Mononuclear cell (primary cell): Measurements from ENCODE around the gene TRAPPC11. TPM values are rescaled to one million over a fixed set of nuclear protein-coding genes. Genes with fewer than 3 reads are reported as not detected.
"Not testable (repeated sequence)": the region's sequence is repeated elsewhere in the genome, so short reads cannot be mapped to it uniquely, and the experiment has no call there.

Experiments used
- H3K27me3 ChIP-seq: 2 replicates; pipeline ENCODE4 v1.6.0; 2011; ENCODE audit warnings: low read length, control low read depth; ENCODE audit not compliant: insufficient read depth
- H3K4me1 ChIP-seq: 2 replicates; pipeline ENCODE4 v1.5.1; 2011; ENCODE audit warnings: mild to moderate bottlenecking, low read length, control low read depth; ENCODE audit not compliant: insufficient read depth
- H3K4me3 ChIP-seq: 2 replicates; pipeline ENCODE4 v1.5.1; 2011; ENCODE audit warnings: mild to moderate bottlenecking, low read length, moderate library complexity
- H3K9me3 ChIP-seq: 2 replicates; pipeline ENCODE4 v1.5.1; 2011; ENCODE audit warnings: low read depth, mild to moderate bottlenecking, control low read depth, low read length
- total RNA-seq: library from RNA; depleted of rRNA; stranded (reverse); fragments of >200 nt; gene quantifications from one replicate; pipeline ENCODE4 v1.2.3, GENCODE V29; 2012

The TRAPPC11 gene
- total RNA-seq = 21.4 TPM

DNA sequence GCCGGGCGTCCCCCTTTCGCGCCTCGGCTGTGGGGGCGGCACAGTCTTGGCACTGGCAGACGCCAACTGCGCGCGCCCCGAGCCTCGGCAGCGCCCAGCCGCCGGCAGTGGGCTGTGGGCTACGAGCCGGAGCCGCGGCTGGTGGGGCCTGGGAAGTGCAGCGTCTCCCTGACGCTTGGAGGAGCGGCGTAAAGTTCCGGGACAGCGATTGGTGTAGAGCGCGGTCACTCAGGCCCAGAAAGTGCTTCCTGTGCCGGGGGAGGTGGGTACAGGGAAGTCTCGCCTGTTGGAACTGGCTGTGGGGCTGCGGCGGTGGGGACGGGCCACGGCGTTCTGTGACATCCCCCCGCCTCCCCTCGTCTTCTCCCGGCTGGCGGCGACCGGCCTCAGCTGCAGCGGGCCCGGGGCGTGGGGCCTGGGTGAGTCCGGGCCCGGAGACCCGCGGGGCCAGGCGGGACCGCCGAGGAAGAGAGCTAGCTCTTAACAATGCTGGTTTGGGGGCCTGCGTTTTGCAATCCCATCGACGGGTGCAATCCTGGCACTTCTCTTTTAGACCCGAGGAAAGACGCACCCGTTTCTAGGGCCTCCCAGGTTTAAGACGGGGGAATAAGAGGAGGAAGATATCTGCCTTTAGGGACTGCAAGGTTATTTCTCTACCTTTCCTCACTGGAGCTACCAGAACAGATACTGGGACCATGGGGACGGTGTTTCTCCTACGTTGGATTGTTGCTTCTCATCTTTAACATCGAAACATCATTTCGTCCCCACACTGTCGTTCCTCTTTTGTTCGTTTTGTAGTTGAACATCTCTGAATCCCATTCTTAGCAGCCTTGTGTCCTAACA lies at the start of gene TRAPPC11, which contains the start of gene RWDD4:
Gene TRAPPC11 (plus strand): TSS at position 265 of the 843 bp plus-strand sequence. CDS start 4,575 bp downstream, outside the sequence.
Gene RWDD4 (minus strand): TSS at position 157 of the 843 bp plus-strand sequence. CDS start 233 bp downstream, outside the sequence.
- Histone ChIP-seq H3K27me3 (no peaks in the 10 kb centered on the region), H3K9me3 (no peaks in the 10 kb centered on the region), H3K4me1 (peaks cover 31% of the 10 kb centered on the region), H3K4me3 (peak within 1 kb of the TSS; percentile 83)

DNA sequence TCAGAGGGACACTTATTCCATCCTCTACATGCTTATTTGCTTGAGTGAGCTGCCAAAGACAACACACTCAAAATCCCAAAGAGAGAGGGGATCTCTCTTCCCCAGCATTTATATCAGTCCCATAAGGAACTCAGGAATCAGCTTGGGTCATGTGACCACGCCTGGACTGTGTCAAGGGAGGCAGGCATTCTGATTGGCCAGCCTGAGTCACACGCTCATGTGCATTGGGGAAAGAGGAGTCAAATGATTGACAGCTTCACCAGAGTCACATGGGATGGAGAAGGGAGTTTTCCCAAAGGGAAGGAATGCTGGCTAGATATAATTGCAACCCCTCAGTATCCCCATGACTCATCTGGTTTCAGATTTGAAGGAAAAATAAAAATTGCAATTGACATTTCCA lies 49.1 kb upstream of the TRAPPC11 start:
- no peak overlapping the region for H3K4me3 ChIP-seq
- no peaks in the 10 kb centered on the region for H3K4me1 ChIP-seq
- H3K27me3 ChIP-seq = no peaks in the 10 kb centered on the region
- H3K9me3 ChIP-seq = no peaks in the 10 kb centered on the region

GRCh38 chr4:183610613-183611012 lies 48.5 kb upstream of the TRAPPC11 start:
- no peaks in the 10 kb centered on the region for H3K27me3 ChIP-seq
- no peaks in the 10 kb centered on the region for H3K4me1 ChIP-seq
- H3K9me3 ChIP-seq = no peaks in the 10 kb centered on the region
- no peak overlapping the region for H3K4me3 ChIP-seq

DNA sequence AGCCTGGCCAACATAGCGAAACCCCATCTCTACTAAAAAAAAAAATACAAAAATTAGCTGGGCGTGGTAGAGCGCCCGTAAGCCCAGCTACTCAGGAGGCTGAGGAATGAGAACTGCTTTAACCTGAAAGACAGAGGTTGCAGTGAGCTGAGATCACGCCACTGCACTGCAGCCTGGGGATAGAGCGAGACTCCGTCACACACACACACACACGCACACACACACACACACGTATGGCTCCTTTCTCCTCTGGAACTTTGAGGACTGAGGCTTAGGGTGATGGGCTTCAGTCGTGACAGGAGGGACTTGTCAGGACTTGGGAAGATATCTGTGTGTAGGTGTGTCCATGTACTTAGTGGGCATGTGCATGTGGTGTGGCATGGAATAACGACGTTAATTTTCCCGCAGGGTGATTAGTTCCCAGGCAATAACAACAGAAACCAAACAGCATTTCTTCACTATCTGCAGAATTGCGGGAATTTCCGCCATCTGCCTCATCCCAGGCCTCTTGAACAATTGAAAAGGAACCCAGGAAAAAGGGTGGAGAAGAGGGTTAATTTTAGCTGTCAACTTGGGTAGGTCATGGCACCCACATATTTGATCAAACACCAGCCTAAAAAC lies 47.8 kb upstream of the TRAPPC11 start:
- H3K4me1 ChIP-seq = no peaks in the 10 kb centered on the region
- no peaks in the 10 kb centered on the region for H3K9me3 ChIP-seq
- H3K27me3 ChIP-seq = no peaks in the 10 kb centered on the region
- H3K4me3 ChIP-seq = no peak overlapping the region

- no peak overlapping the region for H3K4me3 ChIP-seq
- H3K9me3 ChIP-seq = no peaks in the 10 kb centered on the region
- no peaks in the 10 kb centered on the region for H3K4me1 ChIP-seq
These were observed 46.5 kb upstream of the TRAPPC11 start for GRCh38 chr4:183612329-183613250.

DNA sequence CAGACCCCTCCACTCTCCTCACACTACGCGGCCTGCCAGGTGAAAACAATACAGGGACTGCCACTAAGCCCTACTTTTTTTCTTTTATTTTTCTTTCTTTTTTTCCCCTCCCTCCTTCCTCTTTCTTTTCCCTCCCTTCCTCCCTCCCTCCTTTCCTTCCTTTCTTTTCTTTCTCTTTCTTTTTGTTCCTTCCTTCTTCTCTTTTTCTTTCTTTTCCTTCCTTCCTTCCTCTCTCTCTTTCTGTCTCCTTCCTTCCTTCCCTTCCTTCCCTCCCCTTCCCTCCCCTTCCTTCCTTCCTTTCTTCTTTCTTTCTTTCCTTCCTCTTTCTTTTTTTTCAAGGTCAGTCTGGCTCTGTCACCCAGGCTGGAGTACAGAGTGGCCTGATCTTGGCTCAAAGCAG lies 42.0 kb upstream of the TRAPPC11 start:
- Histone ChIP-seq H3K9me3 (no peaks in the 10 kb centered on the region), H3K27me3 (no peaks in the 10 kb centered on the region), H3K4me3 (no peak overlapping the region), H3K4me1 (peaks cover 9% of the 10 kb centered on the region)

More at GRCh38 chr4:183612329-183613250, 46.5 kb upstream of the TRAPPC11 start:
- H3K27me3 ChIP-seq = no peaks in the 10 kb centered on the region

GRCh38 chr4:183618681-183619080 lies 40.4 kb upstream of the TRAPPC11 start:
- Histone ChIP-seq H3K4me1 (peaks cover 14% of the 10 kb centered on the region), H3K27me3 (no peaks in the 10 kb centered on the region), H3K9me3 (no peaks in the 10 kb centered on the region), H3K4me3 (no peak overlapping the region)

DNA sequence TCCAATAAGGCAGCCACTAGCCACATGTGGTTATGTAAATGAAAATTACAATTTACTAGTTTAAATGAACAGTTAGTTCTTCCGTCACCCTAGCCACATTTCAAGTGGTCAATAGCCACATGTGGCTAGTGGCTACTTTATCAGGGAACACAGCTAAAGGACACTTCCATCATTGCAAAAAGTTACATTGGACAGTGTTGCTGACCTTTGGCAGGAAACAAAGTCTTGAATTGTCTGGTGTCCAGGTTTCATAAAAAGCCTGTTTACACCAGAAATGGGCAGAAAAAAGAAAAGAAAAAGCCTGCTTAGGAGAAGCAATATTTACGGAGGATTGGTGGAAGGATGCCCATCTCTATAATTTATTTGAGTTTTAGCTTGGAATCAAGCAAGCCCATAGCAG lies 38.7 kb upstream of the TRAPPC11 start:
- H3K9me3 ChIP-seq = no peaks in the 10 kb centered on the region
- H3K4me1 ChIP-seq = peaks cover 14% of the 10 kb centered on the region
- no peaks in the 10 kb centered on the region for H3K27me3 ChIP-seq
- no peak overlapping the region for H3K4me3 ChIP-seq

DNA sequence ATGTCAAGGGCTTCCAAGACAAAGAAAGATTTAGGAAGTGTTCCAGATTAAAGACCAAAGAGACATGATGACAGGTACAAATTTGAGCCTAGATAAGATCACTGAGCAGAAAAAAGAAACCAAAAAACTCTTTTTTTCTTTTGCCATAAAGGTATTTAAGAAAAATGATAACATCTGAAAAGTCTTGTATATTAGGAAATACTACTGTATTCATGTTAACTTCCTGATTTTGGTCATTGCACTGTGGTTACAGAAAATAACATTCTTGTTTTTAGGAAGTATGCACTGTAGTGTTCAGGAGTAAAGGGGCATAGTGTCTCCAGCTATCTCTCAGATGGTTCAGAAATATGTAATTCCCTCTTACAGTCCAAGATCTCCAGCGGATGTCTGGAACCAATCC lies 37.2 kb upstream of the TRAPPC11 start:
- no peak overlapping the region for H3K4me3 ChIP-seq
- H3K9me3 ChIP-seq = no peaks in the 10 kb centered on the region

DNA sequence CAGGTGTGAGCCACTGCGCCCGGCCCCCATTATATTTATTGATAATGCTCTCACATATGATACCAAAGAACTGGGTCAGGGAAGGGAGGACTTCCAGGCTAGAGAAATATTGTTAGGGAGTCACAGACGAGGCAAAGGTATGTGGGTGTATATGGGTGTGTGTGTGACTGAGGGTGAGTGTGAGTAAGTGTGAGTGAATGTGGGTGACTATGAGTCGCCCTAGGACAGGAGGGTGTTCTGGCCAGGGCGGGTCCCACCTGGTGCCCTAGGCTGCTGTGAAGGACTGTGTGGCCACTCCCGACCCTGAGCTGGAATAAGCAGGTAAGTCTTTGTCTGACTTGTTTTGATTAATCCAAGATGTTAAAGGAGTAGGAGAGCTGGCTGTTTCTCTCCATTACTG lies 34.5 kb upstream of the TRAPPC11 start:
- peaks cover 14% of the 10 kb centered on the region for H3K4me1 ChIP-seq
- no peaks in the 10 kb centered on the region for H3K27me3 ChIP-seq
- H3K4me3 ChIP-seq = no peak overlapping the region
- H3K9me3 ChIP-seq = no peaks in the 10 kb centered on the region

More for the DNA sequence above, 37.2 kb upstream of the TRAPPC11 start:
- no peaks in the 10 kb centered on the region for H3K27me3 ChIP-seq
- H3K4me1 ChIP-seq = peaks cover 14% of the 10 kb centered on the region

GRCh38 chr4:183626168-183626567 lies 32.9 kb upstream of the TRAPPC11 start:
- H3K27me3 ChIP-seq = no peaks in the 10 kb centered on the region
- peaks cover 12% of the 10 kb centered on the region for H3K4me1 ChIP-seq
- no peak overlapping the region for H3K4me3 ChIP-seq
- H3K9me3 ChIP-seq = no peaks in the 10 kb centered on the region

DNA sequence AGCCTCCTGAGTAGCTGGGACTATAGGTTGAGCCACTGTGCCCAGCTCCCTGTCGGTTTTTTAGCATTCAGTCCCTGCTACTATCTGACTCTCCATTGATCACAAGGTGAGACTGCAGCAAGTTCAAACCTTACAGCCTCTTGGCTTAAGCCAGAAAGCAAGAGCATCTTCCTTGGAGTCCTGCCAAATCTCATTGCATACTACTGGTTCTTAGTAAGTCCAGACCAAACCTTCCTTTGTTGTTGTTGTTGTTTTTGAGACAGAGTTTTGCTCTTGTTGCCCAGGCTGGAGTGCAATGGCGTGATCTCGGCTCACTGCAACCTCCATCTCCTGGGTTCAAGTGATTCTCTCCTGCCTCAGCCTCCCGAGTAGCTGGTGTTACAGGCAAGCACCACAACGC lies 31.8 kb upstream of the TRAPPC11 start:
- not testable (repeated sequence) for H3K4me3 ChIP-seq, H3K4me1 ChIP-seq, H3K27me3 ChIP-seq, H3K9me3 ChIP-seq

DNA sequence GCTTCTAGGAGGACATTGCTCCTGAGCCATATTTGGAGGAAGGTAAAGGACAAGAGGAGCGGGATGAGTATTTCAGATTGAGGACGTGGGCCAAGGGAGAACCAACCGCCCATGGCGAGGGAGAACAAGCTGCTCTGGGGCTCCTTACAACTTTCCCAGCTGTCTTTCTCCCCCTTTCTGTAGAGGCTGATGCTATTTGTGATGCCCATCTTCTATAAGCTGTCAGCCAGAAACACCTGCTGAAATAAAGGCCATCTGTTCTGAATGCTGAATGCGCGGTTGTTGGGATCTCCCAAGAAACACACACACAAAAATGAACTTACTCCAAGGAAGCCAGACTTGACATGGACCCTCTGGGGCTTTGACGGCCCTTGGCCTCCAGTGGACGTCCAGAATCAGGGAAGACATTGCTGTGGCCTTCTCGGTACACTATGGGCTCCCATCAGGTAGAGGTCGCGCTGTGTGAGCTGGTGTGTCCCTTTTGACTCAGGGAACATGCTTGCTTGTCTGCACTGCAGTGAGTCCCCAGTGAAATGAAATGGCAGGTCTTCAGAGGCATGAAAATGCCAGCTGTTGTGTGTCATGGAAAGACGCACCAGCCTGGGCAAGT lies 31.0 kb upstream of the TRAPPC11 start:
- Histone ChIP-seq H3K4me3 (no peak overlapping the region), H3K9me3 (no peaks in the 10 kb centered on the region), H3K27me3 (no peaks in the 10 kb centered on the region), H3K4me1 (no peaks in the 10 kb centered on the region)

DNA sequence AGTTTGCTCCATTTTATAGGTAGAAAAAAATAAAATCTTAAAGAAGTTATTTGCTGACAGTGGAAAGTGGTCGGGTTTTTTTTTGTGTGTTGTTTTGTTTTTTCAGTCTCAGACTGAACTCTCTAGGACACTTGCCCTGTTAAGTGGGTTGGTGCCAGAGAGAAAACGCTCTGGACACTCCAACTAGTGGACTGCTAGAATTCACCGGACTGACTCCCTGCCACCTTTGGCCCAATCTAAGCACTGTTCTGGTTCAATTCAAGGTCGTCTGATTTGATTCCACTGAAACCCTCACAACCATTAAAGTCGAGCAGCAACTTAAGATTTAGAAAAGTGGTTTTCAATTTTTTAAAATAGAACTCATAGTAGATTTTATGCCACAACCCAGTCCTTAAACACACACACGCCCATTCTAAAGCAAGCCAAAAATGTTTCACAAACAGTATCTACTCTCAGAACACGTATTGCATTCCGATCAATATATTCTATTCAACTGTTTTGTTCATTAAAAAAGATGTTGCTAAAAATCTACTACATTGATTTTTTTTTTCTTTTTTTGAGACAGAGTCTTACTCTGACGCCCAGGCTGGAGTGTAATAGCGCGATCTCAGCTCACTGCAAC lies 27.4 kb upstream of the TRAPPC11 start:
- H3K9me3 ChIP-seq = no peaks in the 10 kb centered on the region
- no peaks in the 10 kb centered on the region for H3K4me1 ChIP-seq
- no peak overlapping the region for H3K4me3 ChIP-seq
- no peaks in the 10 kb centered on the region for H3K27me3 ChIP-seq
